Tibial nerve (tissue), 4 donors: Measurements from ENCODE around the gene ADGRD1. TPM values are rescaled to one million over a fixed set of nuclear protein-coding genes. Genes with fewer than 3 reads are reported as not detected.

Experiments
- DNase-seq, 2 donors: peaks; one replicate each; pipeline ENCODE4 v3.0.0-alpha.2; 2019; ENCODE audit warnings: low spot score in 2 of 2
- H3K27ac ChIP-seq, 4 donors: fragments of 200-600 bp; sonication (generic) in 3 of 4; one replicate each; pipeline ENCODE4 v1.5.1; 2017 to 2019; ENCODE audit warnings: mild to moderate bottlenecking in 1 of 4
- H3K27me3 ChIP-seq, 2 donors: fragments of 200-600 bp; sonication (generic) in 1 of 2; one replicate each; pipeline versions ENCODE4 v1.5.1 to v1.6.0; 2017 to 2019
- H3K36me3 ChIP-seq, 3 donors: fragments of 200-600 bp; sonication (generic); one replicate each; pipeline ENCODE4 v1.5.1; 2018 to 2019
- H3K4me1 ChIP-seq, 4 donors: fragments of 200-600 bp; sonication (generic) in 3 of 4; one replicate each; pipeline ENCODE4 v1.5.1; 2017 to 2019
- H3K4me3 ChIP-seq, 4 donors: fragments of 200-600 bp; sonication (generic) in 3 of 4; one replicate each; pipeline ENCODE4 v1.5.1; 2017 to 2019; ENCODE audit warnings: mild to moderate bottlenecking in 1 of 4, moderate library complexity in 1 of 4
- H3K9me3 ChIP-seq, 4 donors: fragments of 200-600 bp; sonication (generic) in 3 of 4; one replicate each; pipeline ENCODE4 v1.5.1; 2017 to 2019
- EP300 ChIP-seq, 2 donors: sonication (generic); formaldehyde crosslinking; IDR thresholded peaks; one replicate each; pipeline ENCODE4 v1.6.1; 2017; ENCODE audit warnings: antibody characterized with exemption in 2 of 2, mild to moderate bottlenecking in 1 of 2
- POLR2A ChIP-seq, 2 donors: fragments of 450-650 bp; IDR thresholded peaks; one replicate each; pipeline ENCODE4 v1.6.1; 2017; ENCODE audit warnings: antibody characterized with exemption in 2 of 2, mild to moderate bottlenecking in 2 of 2, moderate library complexity in 2 of 2
- WGBS, 2 donors: methylation state at CpG; one replicate each; pipeline ENCODE4 v1.1.5; 2018; 5-methylcytosine and 5-hydroxymethylcytosine counted together
- total RNA-seq, 4 donors: library from RNA; depleted of rRNA; stranded (reverse); fragments of >200 nt; gene quantifications; one replicate each; pipeline ENCODE4 v1.1.0, GENCODE V29; 2016
- TF ChIP-seq, protein P1 (sequence below), 5 experiments: fragments of 200-600 bp in 3 of 5; fragments of 450-650 bp in 2 of 5; sonication (generic) in 3 of 5; IDR thresholded peaks; one replicate each; pipeline ENCODE4 v1.5.1; 2016 to 2019; ENCODE audit warnings: antibody characterized with exemption in 5 of 5, mild to moderate bottlenecking in 3 of 5, moderate library complexity in 2 of 5

ADGRD1 gene
- total RNA-seq, 4 donors from 2014 or later: 99.0 to 179 (median 125) TPM

DNA sequence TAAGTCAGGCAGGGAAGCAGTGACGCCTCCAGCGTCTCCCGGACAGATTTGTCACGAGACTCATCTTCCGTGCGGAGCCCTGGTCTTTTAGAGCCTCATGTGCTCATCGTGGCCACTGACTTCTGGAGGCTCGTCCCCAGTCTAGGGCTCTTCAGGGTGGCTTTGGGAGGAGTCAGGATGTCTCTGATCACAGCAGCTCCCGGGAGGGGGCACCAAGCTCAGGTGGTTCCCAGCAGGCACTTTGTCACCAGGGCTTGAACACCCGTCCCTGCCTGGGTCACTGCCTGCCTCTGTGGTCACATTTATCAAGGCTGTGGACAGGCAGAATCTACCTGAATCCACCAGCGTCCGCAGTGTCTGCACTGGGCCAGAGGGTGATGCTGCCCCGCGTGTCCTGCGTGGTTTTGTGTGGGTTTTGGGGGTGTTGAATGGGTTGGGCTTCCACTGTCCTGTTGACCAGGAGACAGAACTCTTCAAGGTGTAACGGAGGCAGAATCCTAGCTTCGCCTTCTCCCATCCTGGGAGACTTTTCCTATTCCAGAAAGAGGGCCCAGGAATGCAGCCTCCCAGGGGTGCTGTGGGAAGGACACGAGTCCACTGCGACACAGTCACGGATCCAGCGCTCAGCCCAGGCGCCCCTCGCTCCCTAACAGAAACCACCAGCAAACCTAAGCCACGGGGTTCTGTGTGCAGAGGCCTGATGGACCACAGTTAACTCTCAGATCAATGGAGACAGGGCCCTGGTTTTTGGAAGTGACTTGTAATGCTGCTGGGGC, 132.3 kb downstream of the ADGRD1 start:
- DNase-seq: peak in 1 of 2 donors; percentile 13
- H3K27ac ChIP-seq: no peak overlapping the region
- TF ChIP-seq EP300 (IDR thresholded peaks at IDR 0.05): no peak
- TF ChIP-seq, protein P1, sequence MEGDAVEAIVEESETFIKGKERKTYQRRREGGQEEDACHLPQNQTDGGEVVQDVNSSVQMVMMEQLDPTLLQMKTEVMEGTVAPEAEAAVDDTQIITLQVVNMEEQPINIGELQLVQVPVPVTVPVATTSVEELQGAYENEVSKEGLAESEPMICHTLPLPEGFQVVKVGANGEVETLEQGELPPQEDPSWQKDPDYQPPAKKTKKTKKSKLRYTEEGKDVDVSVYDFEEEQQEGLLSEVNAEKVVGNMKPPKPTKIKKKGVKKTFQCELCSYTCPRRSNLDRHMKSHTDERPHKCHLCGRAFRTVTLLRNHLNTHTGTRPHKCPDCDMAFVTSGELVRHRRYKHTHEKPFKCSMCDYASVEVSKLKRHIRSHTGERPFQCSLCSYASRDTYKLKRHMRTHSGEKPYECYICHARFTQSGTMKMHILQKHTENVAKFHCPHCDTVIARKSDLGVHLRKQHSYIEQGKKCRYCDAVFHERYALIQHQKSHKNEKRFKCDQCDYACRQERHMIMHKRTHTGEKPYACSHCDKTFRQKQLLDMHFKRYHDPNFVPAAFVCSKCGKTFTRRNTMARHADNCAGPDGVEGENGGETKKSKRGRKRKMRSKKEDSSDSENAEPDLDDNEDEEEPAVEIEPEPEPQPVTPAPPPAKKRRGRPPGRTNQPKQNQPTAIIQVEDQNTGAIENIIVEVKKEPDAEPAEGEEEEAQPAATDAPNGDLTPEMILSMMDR (IDR thresholded peaks at IDR 0.05): no peak
- no peak for TF ChIP-seq POLR2A (IDR thresholded peaks at IDR 0.05)
- H3K36me3 ChIP-seq: peaks cover 0 to 40% (median 0%) of the 10 kb centered on the region in 3 donors
- no peaks in the 10 kb centered on the region for H3K27me3 ChIP-seq
- no peak overlapping the region for H3K4me3 ChIP-seq
- WGBS, 2 donors: 86 to 91% methylated on average over 21 to 24 of the region's 24 CpGs
- H3K9me3 ChIP-seq: no peaks in the 10 kb centered on the region
- H3K4me1 ChIP-seq: no peaks in the 10 kb centered on the region

DNA sequence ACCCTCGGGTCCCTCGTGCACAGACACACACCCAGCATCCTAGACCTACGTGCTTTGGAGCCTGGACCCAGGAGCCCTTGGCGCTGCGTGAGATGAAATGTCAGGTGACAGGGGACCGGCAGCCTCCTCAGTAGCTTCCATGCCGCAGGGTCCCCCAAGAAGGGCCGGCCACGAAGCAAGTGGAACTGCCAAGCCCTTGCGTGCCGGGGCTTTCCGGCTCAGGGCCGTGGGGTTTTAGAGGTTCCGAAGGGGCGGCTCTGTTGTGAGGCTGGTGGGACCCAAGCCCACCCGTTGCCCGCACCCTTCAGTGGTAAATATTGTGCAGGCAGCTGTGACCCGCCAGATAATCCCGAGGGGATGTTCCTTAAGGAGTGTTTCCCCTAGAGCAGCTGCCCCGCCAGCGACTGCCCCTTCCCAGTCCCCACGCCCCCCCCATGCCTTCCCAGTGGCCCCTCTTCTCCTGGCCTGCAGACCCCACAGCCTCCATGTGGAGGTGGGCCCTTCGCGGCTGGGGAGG, 133.7 kb downstream of the ADGRD1 start:
- Histone ChIP-seq H3K27me3 (no peaks in the 10 kb centered on the region), H3K27ac (no peak overlapping the region), H3K4me3 (no peak overlapping the region), H3K9me3 (no peaks in the 10 kb centered on the region), H3K36me3 (peaks cover 0 to 40% (median 0%) of the 10 kb centered on the region in 3 donors), H3K4me1 (peaks cover 0 to under 1% (median 0%) of the 10 kb centered on the region in 4 donors)
- 90 to 92% methylated on average over 19 to 24 of the region's 24 CpGs for WGBS, 2 donors
- peak in 1 of 2 donors; percentile 10 for DNase-seq
- TF ChIP-seq POLR2A (IDR thresholded peaks at IDR 0.05) (no peak), EP300 (IDR thresholded peaks at IDR 0.05) (no peak)
- TF ChIP-seq, protein P1 (IDR thresholded peaks at IDR 0.05): no peak

- WGBS, 2 donors: 89% methylated on average over 38 of the region's 38 CpGs
- Histone ChIP-seq H3K4me3 (no peak overlapping the region), H3K36me3 (peaks cover 0 to 40% (median 0%) of the 10 kb centered on the region in 3 donors), H3K27me3 (no peaks in the 10 kb centered on the region), H3K27ac (no peak overlapping the region), H3K9me3 (no peaks in the 10 kb centered on the region), H3K4me1 (peaks cover 0 to 9% (median 0%) of the 10 kb centered on the region in 4 donors)
- DNase-seq: peak in 1 of 2 donors; percentile 9
- TF ChIP-seq POLR2A (IDR thresholded peaks at IDR 0.05) (no peak), EP300 (IDR thresholded peaks at IDR 0.05) (no peak)
- TF ChIP-seq, protein P1 (IDR thresholded peaks at IDR 0.05): no peak
Measured at GRCh38 chr12:131087991-131088700, 134.4 kb downstream of the ADGRD1 start.

GRCh38 chr12:131088701-131089530, 135.2 kb downstream of the ADGRD1 start:
- Histone ChIP-seq H3K27me3 (no peaks in the 10 kb centered on the region), H3K4me1 (peaks cover 0 to 15% (median 0%) of the 10 kb centered on the region in 4 donors), H3K4me3 (no peak overlapping the region), H3K27ac (no peak overlapping the region), H3K9me3 (no peaks in the 10 kb centered on the region), H3K36me3 (peaks cover 0 to 40% (median 0%) of the 10 kb centered on the region in 3 donors)
- no peak for TF ChIP-seq POLR2A (IDR thresholded peaks at IDR 0.05)
- no peak for TF ChIP-seq EP300 (IDR thresholded peaks at IDR 0.05)
- TF ChIP-seq, protein P1 (IDR thresholded peaks at IDR 0.05): no peak
- 72 to 75% methylated on average over 26 to 28 of the region's 28 CpGs for WGBS, 2 donors
- peak in 1 of 2 donors; percentile 12 for DNase-seq
